Endothelial cell of umbilical vein (primary cell): ENCODE results near the gene CLEC4A.
"Not testable (repeated sequence)": the region's sequence is repeated elsewhere in the genome, so short reads cannot be mapped to it uniquely, and the experiment has no call there.

Source experiments
- EZH2 ChIP-seq: IDR thresholded peaks from 2 replicates; pipeline ENCODE4 v1.6.1; 2012; ENCODE audit warnings: borderline replicate concordance, low read depth, mild to moderate bottlenecking, moderate library complexity, low read length, inconsistent platforms; ENCODE audit not compliant: severe bottlenecking
- JUN ChIP-seq: IDR thresholded peaks from 2 replicates; pipeline ENCODE4 v1.6.1; 2011; ENCODE audit warnings: borderline replicate concordance, low read depth; ENCODE audit not compliant: insufficient read length, insufficient read depth
- POLR2A ChIP-seq: IDR thresholded peaks from 2 replicates; pipeline ENCODE4 v1.6.1; 2012; ENCODE audit warnings: low read depth, mild to moderate bottlenecking, control low read depth, low read length
- POLR2AphosphoS5 ChIP-seq: IDR thresholded peaks from 2 replicates; pipeline ENCODE4 v1.6.1; 2012; ENCODE audit warnings: low read depth, mild to moderate bottlenecking, control low read depth, low read length, moderate library complexity; ENCODE audit not compliant: insufficient read depth
- TF ChIP-seq, protein P1 (sequence below), 2 donors: IDR thresholded peaks; 1 replicate in 1 of 2; 2 replicates in 1 of 2; pipeline ENCODE4 v1.5.1; 2011; ENCODE audit warnings: low read length in 2 of 2, mild to moderate bottlenecking in 2 of 2, moderate library complexity in 2 of 2, control low read depth in 1 of 2, inconsistent platforms in 1 of 2, low read depth in 1 of 2; ENCODE audit not compliant: insufficient read depth in 1 of 2; ENCODE audit errors: extremely low read depth in 1 of 2
- TF ChIP-seq, protein P2 (sequence below): IDR thresholded peaks from 2 replicates; pipeline ENCODE4 v1.6.1; 2011; ENCODE audit not compliant: insufficient read depth, insufficient read length

DNA sequence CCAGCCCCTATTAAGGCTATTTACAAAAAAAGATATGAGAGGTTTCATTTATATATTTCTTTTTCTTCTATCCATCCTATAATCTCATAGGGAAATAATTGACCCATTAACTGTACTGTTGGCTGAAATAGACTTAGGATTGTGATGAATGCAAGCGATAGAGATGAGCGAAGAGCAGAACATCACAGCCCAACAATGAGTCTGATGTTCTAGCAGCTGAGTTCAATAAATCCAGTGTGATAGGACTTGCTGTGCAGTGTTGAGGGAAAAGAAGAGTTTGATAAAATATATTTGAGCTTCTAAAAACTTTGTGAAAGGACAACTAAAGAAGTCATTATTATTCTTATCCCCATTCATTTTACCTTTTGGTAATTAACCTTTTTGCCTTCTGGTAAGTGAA is 49.5 kb downstream of the CLEC4A start:
- TF ChIP-seq, protein P1, sequence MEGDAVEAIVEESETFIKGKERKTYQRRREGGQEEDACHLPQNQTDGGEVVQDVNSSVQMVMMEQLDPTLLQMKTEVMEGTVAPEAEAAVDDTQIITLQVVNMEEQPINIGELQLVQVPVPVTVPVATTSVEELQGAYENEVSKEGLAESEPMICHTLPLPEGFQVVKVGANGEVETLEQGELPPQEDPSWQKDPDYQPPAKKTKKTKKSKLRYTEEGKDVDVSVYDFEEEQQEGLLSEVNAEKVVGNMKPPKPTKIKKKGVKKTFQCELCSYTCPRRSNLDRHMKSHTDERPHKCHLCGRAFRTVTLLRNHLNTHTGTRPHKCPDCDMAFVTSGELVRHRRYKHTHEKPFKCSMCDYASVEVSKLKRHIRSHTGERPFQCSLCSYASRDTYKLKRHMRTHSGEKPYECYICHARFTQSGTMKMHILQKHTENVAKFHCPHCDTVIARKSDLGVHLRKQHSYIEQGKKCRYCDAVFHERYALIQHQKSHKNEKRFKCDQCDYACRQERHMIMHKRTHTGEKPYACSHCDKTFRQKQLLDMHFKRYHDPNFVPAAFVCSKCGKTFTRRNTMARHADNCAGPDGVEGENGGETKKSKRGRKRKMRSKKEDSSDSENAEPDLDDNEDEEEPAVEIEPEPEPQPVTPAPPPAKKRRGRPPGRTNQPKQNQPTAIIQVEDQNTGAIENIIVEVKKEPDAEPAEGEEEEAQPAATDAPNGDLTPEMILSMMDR (IDR thresholded peaks at IDR 0.05; ENCODE audit: extremely low read depth in 1 of 2, insufficient read depth in 1 of 2, low read depth in 1 of 2, low read length in 2 of 2): not testable (repeated sequence)
- not testable (repeated sequence) for TF ChIP-seq POLR2A, JUN, EZH2, POLR2AphosphoS5
- TF ChIP-seq, protein P2, sequence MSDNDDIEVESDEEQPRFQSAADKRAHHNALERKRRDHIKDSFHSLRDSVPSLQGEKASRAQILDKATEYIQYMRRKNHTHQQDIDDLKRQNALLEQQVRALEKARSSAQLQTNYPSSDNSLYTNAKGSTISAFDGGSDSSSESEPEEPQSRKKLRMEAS: not testable (repeated sequence)
